GM18858 (cell line): Measurements from ENCODE around the gene CCR5.

Experiments used
- ATAC-seq: cut with Tn5 transposase; IDR thresholded peaks from one replicate; pipeline ENCODE4 v1.9.1; 2021; ENCODE audit not compliant: unreplicated experiment

CCR5 gene

GRCh38 chr3:46406788-46407611 is 36.3 kb downstream of the CCR5 start, which contains the start of the genes CCR5AS and CCRL2:
CCR5AS (minus strand) TSS chr3:46407066.
CCRL2 (plus strand) TSS chr3:46407259; CDS start chr3:46408080, 821 bp downstream.
- no peak for ATAC-seq

GRCh38 chr3:46407970-46408369 is 37.2 kb downstream of the CCR5 start:
- no peak for ATAC-seq

- ATAC-seq: no peak
Measured at GRCh38 chr3:46408853-46409252, 38.1 kb downstream of the CCR5 start.

GRCh38 chr3:46409739-46410489 is 39.2 kb downstream of the CCR5 start:
- ATAC-seq: no peak

GRCh38 chr3:46410669-46411068 is 39.9 kb downstream of the CCR5 start:
- no peak for ATAC-seq

- ATAC-seq: no peak
Measured at GRCh38 chr3:46411271-46411670, 40.5 kb downstream of the CCR5 start.

GRCh38 chr3:46412786-46413298 is 42.1 kb downstream of the CCR5 start:
- ATAC-seq: no peak

GRCh38 chr3:46413951-46414350 is 43.2 kb downstream of the CCR5 start:
- ATAC-seq: no peak

GRCh38 chr3:46414739-46415138 is 44.0 kb downstream of the CCR5 start:
- no peak for ATAC-seq

GRCh38 chr3:46416125-46416810 is 45.5 kb downstream of the CCR5 start:
- no peak for ATAC-seq

- ATAC-seq: no peak
Measured at GRCh38 chr3:46416811-46417510, 46.2 kb downstream of the CCR5 start.

GRCh38 chr3:46417841-46418611 is 47.3 kb downstream of the CCR5 start:
- no peak for ATAC-seq

- ATAC-seq: no peak
Measured at GRCh38 chr3:46419816-46420215, 49.1 kb downstream of the CCR5 start.

GRCh38 chr3:46420931-46421330 is 50.2 kb downstream of the CCR5 start:
- no peak for ATAC-seq

- no peak for ATAC-seq
Measured at GRCh38 chr3:46422617-46423016, 51.9 kb downstream of the CCR5 start.

GRCh38 chr3:46423588-46423987 is 52.8 kb downstream of the CCR5 start:
- no peak for ATAC-seq
